Stimulated activated CD4-positive, alpha-beta T cell treated with anti-CD3 and anti-CD28 coated beads, TNF-alpha, amount 100 ng/mL, for 4 hours (primary cell): ENCODE data around the gene ANO6.
"Not testable (repeated sequence)": the region's sequence is repeated elsewhere in the genome, so short reads cannot be mapped to it uniquely, and the experiment has no call there.

ENCODE experiments used
- DNase-seq, 3 experiments: peaks; one replicate each; pipeline ENCODE4 v3.0.0-alpha.2; 2020; ENCODE audit warnings: low read depth in 3 of 3

Gene ANO6

DNA sequence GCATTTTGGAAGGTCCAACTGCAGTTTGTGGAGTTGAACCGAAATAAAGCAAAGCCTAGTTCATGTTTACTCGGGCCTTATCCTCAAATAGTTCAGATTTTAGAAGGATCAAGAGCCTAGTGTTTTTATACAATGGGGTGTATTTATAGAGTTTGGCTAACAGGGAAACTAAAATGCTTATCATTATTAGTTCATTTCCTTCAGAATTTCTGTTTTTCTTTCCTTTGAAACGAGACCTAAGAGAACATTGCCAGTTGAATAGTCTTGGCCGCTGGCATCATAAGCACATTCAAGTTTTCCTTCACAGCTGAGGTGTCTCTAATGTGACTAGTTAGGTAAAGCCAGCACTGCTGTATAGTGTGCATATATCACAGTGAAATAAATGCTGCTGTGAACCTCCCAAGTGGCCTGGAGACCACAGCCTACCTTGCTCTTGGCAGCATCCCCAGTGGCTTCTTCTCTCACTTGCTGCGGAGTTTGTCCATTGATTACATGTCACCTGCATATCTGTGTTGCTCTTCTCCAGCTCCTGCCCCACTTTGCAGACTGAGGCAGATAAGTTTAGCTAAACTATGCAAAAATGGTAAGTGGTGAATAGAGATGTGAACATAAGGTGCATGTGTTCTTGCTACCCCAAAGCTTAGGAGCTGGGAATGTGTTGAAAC lies 88.8 kb downstream of the ANO6 start:
- DNase-seq, result no peak

DNA sequence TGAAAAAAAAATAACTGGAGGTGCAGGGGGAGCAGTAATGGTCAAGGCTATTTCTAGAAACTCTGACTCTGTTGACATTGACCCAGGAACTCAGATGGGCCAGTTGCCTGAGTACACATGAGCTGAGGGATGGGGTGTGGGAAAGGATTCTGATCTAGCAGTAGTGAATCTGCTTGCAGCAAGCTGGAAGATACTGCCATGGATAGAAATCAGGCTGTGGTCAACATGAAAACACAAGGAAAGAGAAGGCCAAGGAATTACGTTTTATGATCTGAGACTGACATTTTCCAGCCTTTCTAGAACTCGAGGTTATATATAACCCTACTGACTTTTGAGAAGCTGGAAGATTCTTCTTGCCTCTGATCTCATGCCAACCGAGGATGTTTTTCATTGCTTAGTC lies 90.0 kb downstream of the ANO6 start:
- DNase-seq, result no peak

DNA sequence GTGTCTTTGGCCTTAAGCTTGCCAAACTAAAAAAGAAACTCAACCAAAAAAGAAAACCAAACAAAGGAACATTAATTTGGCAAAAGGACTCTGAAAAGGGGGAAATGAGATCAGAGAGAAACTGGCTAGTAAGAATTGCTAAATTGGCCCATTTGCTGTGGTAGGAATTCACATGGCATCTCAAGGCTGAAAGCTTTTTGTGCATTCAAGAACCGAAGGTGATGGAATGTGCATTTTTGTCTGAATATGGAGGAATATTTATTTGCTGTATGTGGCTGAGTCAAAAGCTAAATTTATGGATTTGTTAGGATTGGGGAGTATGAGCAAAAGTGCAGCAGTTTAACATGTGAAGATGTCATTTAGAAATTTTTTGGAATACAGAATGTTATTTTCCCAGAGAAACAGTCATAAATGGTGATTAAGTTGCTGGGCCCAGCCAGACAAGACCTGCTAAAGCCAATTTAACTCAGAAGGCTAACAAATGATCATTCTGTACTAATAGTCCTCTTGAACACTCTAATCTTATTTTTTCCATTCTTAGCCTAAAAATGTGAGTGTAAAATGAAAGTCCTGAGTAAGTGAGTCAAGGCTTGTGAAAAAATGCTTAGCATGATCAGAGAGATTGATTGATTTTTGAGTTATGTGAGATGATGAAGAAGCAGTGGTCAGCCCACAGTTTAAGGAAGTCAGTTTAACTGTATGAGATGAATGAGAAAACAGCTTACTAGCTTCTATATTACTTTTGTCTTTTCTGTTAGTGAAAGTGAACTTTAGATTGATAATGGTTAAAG lies 94.1 kb downstream of the ANO6 start:
- no peak for DNase-seq

DNA sequence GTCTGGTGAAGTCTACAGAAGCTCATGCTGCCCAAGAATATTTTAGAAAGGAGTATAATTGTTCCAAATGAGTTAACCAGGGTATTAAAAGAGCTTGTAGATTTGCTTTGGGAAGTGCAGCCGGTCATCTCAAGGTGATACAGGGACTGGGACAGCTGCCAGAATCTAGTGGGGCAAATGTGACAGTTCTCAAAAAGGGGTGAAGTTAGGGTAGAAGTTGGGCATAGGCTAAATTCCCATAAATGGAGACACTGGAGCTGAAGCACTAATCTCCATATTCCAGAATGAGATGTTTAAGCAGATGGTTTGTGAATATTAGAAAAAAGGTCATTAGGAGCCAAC lies 94.7 kb downstream of the ANO6 start:
- DNase-seq, result no peak

DNA sequence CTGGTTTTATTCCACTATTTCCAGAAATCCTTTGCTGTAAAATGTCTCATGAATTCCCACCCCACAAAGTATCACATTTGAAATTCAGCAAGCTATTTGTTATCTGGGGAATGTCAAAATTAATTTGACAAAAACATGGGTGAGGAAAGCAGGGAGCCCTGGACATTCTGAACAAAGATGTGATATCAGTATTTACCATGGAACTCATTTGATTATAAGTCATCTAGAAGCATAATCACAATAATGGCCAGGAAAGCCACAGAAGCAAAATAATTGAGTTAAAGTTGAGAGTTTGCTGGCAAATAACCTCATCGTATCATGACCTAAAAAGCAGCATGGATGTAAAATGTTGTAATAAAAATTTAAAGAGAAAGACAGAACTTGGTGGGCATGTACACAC lies 96.1 kb downstream of the ANO6 start:
- no peak for DNase-seq

DNA sequence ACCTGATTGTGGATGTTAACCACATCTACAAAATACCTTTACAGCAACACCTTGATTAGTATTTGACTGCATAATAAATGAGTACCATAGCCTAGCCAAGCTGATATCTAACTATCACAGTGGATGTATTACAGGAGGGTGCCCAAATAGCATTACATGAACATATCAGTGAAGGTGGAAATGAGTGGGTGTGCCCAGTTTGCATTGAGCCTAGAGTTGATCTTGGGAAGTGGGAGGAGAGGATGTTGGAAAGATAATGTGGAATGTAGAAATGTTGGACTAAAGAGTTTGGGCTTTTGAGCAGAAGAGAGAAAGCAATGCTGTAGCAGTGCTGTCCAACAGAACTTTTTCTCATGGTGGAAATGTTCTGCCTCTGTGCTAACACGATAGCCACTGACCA lies 98.9 kb downstream of the ANO6 start:
- DNase-seq, result no peak

DNA sequence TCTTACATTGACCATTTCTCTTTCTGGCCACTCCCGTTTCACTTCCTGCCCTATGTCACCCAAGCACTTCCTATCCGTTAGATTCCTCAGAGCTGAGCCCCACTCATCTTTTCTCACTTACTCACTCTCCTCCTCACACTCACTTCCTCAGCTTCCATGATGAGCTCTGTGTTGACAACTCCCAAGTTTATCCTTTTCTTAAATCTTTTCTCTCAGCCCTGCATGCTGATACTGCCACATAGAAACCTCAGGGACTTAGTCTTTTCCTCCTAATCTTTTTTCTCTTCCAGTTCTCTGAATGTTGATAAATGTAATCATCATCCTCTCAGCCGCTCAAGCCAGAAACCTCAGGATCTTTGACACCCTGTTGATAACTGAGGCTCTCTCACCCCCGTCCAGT lies 99.6 kb downstream of the ANO6 start:
- no peak for DNase-seq

DNA sequence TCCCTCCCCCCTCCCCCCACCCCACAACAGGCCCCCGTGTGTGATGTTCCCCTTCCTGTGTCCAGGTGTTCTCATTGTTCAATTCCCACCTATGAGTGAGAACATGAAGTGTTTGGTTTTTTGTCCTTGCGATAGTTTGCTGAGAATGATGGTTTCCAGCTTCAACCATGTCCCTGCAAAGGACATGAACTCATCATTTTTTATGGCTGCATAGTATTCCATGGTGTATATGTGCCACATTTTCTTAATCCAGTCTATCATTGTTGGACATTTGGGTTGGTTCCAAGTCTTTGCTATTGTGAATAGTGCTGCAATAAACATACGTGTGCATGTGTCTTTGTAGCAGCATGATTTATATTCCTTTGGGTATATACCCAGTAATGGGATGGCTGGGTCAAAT lies 101.4 kb downstream of the ANO6 start:
- DNase-seq, result not testable (repeated sequence)

DNA sequence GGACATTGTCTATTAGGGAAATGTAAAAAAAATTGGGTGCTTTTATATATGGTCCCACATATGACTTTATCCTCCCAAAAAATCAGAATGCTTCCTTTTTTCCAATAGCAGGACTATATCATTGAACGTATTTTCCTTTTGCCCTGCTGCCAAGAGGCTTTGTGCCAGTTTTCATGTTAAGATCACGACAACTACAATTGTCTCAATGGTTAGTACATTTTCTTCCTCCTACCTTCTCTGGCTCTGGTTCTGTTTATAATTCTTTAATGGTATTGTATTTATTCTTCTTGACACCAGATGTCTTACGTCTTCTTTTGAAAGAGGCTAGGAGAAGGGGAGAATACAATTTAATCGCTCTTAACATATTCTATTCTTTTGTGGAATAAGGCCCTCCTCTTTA lies 106.9 kb downstream of the ANO6 start:
- DNase-seq, result no peak

DNA sequence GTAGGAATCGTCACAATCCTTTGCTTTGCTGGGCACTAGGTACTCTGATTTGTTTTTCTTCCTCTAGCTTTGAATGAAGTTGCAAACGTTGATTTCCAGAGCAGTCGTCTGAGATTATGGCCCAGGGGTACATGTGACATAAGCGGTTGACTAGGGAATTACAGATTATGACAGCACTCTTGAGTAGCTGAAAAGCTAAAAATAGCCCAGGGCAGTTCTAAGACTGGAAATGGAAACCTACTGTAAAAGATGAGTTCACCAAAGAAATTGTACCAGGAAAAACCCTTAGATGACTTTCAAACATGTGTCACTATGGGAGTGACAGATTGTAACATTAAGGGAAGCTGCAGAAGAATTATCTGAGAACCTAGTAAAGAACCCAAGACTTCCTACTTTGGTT lies 108.5 kb downstream of the ANO6 start:
- no peak for DNase-seq

DNA sequence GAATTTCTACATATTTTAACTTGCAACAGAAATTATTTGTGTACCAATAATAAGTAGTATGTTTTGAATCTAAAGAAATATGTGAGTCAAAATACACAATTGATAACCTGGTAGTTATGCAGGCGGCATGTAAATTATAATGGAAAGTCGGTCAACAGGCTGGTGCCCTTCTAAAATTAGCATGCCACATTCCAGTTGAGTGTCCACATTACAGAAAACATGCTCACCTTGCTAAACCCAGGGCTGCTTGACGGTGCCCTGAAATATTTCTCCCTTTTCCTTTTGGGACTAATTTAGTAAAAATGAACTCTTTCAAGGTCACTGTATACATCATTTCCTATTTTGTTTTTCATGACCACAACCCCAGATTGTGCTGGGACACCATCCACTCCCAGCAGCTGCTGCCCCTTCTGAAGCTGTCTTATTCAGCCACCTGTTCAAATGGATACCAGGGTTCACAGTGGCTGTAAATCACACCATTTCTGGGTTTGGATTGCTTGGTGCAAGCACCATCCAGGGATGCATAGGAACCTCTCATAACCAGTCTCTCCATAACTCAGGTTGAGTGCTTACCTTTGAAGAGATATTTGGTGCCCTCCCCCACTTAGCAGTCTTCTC lies 110.6 kb downstream of the ANO6 start:
- no peak for DNase-seq

DNA sequence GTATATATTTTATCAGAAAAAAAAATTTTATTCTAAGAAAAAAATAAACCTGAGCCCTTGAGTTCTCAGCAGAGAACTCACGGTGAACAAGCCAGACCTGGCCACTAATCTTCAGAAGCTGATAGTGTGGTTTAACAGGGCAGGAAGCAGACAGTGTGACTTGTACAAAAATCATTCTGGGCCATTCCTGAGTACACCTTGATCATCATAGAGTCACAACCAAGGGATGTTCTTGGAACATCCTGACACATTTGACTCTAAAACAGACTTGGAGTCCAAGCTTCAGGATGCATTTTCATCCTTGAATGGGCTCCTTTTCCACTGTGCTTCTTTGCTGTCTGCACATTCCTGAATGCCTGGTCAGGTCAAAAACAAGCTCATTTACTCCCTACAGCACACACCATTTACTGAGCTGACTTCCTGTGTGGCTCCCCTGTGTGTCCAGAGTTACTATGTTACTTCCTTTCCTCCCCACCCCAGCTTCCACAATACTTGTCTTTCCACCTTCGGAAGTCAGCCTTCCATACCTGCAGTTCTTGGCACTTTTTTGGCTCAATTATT lies 112.0 kb downstream of the ANO6 start:
- DNase-seq, result no peak

DNA sequence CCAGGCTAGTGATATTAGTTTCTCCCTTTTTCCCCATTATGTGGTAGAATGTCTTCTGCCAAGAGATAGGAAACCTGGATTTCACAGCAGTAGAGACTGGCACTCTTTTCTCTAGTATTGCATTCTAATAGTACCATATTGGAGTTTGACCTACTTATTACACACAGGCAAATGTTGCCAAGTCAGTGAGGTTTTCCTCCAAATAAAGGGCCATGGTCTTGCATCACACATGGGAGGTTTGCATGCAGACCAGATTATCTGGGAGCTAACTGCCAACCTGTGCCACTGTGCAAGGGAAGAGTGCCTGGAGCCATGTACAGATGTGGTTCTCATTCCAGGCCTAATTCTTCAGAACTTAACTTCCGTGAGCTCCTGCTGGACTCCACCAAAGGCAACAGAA lies 113.3 kb downstream of the ANO6 start:
- DNase-seq, result no peak

DNA sequence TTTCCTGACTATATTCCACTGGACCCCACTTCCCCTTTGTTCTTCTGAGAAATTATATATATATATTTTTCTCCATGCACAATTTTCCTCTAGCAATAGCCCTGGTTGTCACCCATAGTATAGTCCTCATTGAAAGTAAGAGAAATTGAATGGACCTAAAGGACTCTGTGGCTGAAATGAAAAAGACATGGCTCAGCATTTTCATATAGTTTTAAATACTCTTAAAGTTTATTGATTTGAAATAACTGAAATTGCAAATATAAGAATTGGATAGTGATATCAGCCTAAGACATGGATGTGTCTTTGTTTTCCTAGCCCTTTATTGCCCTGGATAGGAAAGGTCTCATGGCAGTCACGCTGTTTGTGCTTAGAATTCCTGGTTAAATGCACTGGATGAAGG lies 113.8 kb downstream of the ANO6 start:
- DNase-seq, result no peak

DNA sequence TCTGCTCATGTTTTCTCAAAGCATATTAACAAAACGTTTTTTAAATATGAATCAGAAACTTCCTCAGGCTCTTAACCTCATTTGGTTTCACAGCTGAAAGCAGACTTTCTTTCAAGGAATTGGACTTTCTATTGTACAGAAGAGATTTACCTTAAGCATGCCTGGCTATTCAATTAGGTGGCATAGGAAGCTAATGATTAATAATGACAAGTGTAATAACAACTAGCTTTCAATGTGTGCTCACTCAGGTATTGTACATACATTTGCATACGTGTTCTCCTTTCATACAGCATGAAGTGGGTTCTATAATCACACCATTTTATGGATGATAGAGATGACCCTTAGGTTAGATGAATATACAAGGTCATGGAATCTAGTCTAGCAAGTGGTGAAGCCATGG lies 115.7 kb downstream of the ANO6 start:
- no peak for DNase-seq

DNA sequence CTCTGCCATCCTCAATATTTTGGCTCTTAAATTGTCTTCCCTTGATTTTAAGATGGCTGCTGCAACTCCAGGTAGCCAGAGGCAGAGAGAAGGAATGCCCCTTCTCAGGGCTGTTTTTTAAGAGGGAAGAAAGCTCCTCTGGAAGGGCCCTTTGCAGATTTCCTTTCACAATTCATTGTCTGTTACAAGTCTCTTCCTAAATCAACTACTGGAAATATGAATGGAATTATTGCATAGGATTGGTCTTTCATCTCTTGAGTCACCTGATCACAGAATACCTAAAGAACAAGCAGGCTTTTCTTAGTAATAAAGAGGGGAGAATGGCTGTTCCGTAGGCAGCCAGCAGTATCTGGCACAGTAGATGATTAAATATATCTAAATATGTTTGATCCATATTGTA lies 118.5 kb downstream of the ANO6 start:
- no peak for DNase-seq

DNA sequence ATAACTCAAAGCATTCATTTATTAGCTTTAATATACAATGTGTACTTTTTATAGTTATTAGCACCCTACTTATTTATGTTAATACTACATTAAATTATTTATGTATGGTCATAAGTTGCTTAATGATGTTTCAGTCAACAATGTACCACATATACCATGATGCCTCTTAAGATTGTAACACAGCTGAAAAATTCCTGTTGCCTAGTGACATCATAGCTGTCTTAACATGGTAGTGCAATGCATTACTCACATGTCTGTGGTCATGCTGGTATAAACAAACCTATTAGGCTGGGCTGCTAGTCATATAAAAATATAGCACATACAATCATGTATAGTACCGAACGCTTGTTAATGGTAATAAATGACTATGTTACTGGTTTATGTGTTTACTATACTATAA lies 120.4 kb downstream of the ANO6 start:
- no peak for DNase-seq

DNA sequence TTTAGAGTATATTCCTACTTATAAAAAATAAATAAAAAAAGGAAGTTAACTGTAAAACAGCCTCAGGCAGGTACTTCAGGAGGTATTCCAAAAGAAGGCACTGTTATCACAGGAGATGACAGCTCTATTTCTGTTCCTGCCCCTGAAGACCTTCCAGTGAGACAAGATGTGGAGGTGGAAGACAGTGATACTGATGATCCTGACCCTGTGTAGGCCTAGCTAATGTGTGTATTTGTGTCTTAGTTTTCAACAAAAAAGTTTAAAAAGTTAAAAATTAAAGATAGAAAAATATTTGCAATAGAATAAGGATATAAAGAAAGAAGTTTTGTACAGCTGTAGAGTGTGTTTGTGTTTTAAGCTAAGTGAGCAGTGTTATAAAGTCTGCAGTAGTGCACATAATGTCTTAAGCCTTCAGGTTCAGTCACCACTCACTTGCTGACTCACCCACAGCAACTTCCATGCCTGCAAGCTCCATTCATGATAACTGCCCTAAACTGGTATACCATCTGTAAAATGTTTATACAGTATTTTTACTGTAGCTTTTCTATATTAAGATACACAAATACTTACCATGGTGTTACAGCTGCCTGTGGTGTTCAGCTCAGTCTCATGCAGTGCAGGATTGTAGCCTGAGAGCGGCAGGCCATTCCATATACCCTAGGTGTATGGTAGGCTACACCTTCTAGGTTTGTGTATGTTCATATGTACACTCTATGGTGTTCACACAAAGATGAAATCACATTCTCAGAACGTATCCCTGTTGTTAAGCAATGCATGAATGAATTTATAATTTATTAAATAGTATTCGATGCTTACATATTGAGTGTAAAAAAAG lies 121.1 kb downstream of the ANO6 start:
- DNase-seq, result no peak

DNA sequence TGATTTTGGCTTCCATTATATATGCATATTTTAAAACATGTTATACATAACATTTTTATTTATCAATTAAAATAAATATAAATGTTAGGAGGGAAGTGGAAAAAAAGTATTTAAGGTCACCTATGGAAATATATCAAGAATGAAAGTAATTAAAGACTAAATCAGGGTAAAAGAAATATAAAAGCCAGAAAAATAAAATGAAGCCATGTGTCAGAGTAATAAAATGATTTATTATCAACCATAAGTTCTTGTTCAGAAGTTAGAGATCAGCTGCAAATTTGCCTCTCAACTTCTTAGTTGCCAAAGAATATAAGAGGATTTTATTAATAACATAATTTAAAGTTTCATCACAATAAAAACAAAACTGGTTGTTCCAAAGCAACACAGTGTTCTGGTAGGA lies 121.9 kb downstream of the ANO6 start:
- DNase-seq, result no peak

DNA sequence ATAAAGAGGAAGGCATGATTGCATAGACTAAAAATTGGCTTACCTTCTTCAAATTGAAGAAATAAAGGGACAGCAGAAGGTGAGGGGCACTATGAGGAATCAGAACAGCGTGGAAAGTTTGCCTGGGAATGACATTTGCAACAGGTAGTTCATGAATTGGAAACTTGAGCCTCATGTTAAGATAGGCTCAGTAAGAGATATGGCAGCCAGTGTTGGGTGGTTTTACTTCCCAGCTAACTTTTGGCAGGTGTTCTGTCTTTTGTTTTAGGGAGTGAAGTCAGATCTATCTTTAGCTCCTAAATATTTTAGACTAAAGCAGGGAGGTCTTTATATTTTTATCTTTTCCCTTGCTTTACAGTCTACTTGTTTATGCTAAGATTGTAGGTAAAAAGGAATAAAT lies 122.4 kb downstream of the ANO6 start:
- DNase-seq, result no peak

DNA sequence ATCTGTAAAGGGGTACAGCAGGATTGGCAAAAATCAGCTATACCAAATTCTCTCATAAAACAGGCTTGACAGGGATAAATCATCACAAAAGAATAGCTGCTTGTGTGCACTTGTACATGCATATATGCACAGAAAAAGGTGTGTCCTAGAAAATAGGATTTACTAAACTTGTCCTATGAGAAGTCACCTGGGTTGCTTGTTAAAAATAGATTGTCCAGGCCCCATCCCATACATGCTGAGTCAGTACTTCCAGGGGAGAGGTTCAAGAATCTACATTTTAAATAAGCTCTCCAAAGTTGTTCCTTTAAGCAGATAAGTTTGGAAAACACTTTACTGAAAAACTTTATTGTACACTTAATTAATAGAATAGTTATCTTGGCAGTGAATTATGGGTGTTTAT lies 123.1 kb downstream of the ANO6 start:
- DNase-seq, result no peak

DNA sequence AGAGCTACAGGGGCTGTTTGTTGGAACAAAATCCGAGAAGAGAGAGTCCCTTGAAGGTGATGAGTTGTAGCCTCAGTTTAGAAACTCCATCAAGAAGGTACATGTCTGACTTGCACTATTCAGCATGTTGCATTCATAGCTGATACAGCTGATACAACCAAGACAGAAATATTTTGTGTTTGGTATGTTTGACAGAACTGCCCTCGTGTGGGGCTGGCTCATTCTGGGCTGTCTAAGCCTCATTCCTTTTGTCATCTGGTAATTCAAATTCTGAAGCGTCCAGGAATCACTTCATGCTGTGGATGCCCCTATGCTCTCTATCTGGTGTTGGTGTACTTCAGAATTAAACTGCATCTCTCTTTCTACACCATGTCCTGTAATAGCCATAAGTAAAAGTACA lies 126.3 kb downstream of the ANO6 start:
- DNase-seq, result no peak
